CD4-positive, alpha-beta memory T cell (primary cell): ENCODE results near the gene VSIG10L2. TPM values are rescaled to one million over a fixed set of nuclear protein-coding genes. Genes with fewer than 3 reads are reported as not detected.
A peak's percentile ranks its signal among the peaks of the same experiment; 100 is the strongest.
"Not testable (repeated sequence)": the region's sequence is repeated elsewhere in the genome, so short reads cannot be mapped to it uniquely, and the experiment has no call there.

Experiments used
- CTCF ChIA-PET: fragments of 350-600 bp; sonication (Branson Sonifier 250); formaldehyde crosslinking; loops from one replicate; lab custom pipeline; 2021; ENCODE audit warnings: inconsistent platforms; ENCODE audit not compliant: partially characterized antibody; lab: Charles Lee
- POLR2A ChIA-PET: fragments of 350-600 bp; sonication (Branson Sonifier 250); formaldehyde crosslinking; loops from one replicate; lab custom pipeline; 2021; ENCODE audit not compliant: partially characterized antibody; lab: Charles Lee
- DNase-seq, 5 donors: peaks; one replicate each; pipeline versions ENCODE4 v3.0.0 to v3.0.0-alpha.2; 2020 to 2022; ENCODE audit warnings: mixed read lengths in 1 of 5
- H3K27ac ChIP-seq: one replicate; pipeline ENCODE4 v1.7.0; 2013; ENCODE audit warnings: low read depth, low read length
- H3K27me3 ChIP-seq: 2 replicates; pipeline ENCODE4 v1.7.0; 2013; ENCODE audit warnings: mild to moderate bottlenecking, low read length, moderate library complexity; ENCODE audit not compliant: insufficient read depth
- H3K36me3 ChIP-seq: 2 replicates; pipeline ENCODE4 v1.7.0; 2013; ENCODE audit warnings: mild to moderate bottlenecking, low read length, moderate library complexity; ENCODE audit not compliant: insufficient read depth
- H3K4me1 ChIP-seq: 2 replicates; pipeline ENCODE4 v1.7.0; 2013; ENCODE audit warnings: mild to moderate bottlenecking, low read length, moderate library complexity; ENCODE audit not compliant: insufficient read depth
- H3K4me3 ChIP-seq, 2 donors: one replicate each; pipeline ENCODE4 v1.7.0; 2013; ENCODE audit warnings: low read length in 2 of 2, mild to moderate bottlenecking in 1 of 2
- H3K9me3 ChIP-seq, 2 donors: one replicate each; pipeline ENCODE4 v1.7.0; 2013; ENCODE audit warnings: low read length in 2 of 2, control low read depth in 1 of 2; ENCODE audit not compliant: control insufficient read depth in 1 of 2
- H3K27ac Mint-ChIP-seq, 7 donors: one replicate each; pipeline ENCODE4 v1.8.0; 2020 to 2021; ENCODE audit warnings: mixed read lengths in 7 of 7, mild to moderate bottlenecking in 6 of 7, inconsistent platforms in 3 of 7, moderate library complexity in 3 of 7
- H3K27me3 Mint-ChIP-seq, 2 donors: one replicate each; pipeline ENCODE4 v1.8.0; 2020 to 2021; ENCODE audit warnings: mixed read lengths in 2 of 2
- H3K36me3 Mint-ChIP-seq, 2 donors: one replicate each; pipeline ENCODE4 v1.8.0; 2020 to 2021; ENCODE audit warnings: mixed read lengths in 2 of 2, inconsistent platforms in 1 of 2, mild to moderate bottlenecking in 1 of 2
- H3K4me1 Mint-ChIP-seq, 4 donors: one replicate each; pipeline ENCODE4 v1.8.0; 2020 to 2021; ENCODE audit warnings: mixed read lengths in 4 of 4, mild to moderate bottlenecking in 1 of 4
- H3K4me3 Mint-ChIP-seq, 8 donors: one replicate each; pipeline ENCODE4 v1.8.0; 2020 to 2021; ENCODE audit warnings: mixed read lengths in 8 of 8, mild to moderate bottlenecking in 7 of 8, moderate library complexity in 6 of 8, inconsistent platforms in 3 of 8
- H3K9me3 Mint-ChIP-seq, 8 donors: one replicate each; pipeline ENCODE4 v1.8.0; 2020 to 2021; ENCODE audit warnings: mixed read lengths in 8 of 8, mild to moderate bottlenecking in 5 of 8, inconsistent platforms in 3 of 8, moderate library complexity in 1 of 8
- intact Hi-C: fragments of 100-400 bp; cut with micrococcal nuclease; formaldehyde crosslinking; loops from one replicate; pipeline ENCODE4 v1.15.1; 2023
- polyA plus RNA-seq, 2 donors: library from polyadenylated mRNA; unstranded; fragments of 300-500 nt; fragmentation: Illumina TruSeq; gene quantifications; one replicate each; pipeline ENCODE4 v1.2.3, GENCODE V29; 2021
- total RNA-seq, 2 experiments: library from RNA; stranded (reverse); gene quantifications; one replicate each; pipeline ENCODE4 v1.2.3, GENCODE V29; 2021

The VSIG10L2 gene
- total and polyA plus RNA-seq, 4 experiments from 2014 or later: not detected

- Histone ChIP-seq H3K4me3 (no peak overlapping the region), H3K36me3 (no peaks in the 10 kb centered on the region), H3K9me3 (no peaks in the 10 kb centered on the region), H3K4me1 (no peaks in the 10 kb centered on the region), H3K27me3 (no peaks in the 10 kb centered on the region), H3K27ac (no peak overlapping the region)
- no peaks in the 10 kb centered on the region for H3K4me1 Mint-ChIP-seq
- no peak overlapping the region for H3K27ac Mint-ChIP-seq
- intact Hi-C loops: no loop called here
- ChIA-PET POLR2A (no interaction called here), CTCF (no interaction called here)
- no peaks in the 10 kb centered on the region for H3K27me3 Mint-ChIP-seq
- DNase-seq: no peak
- no peaks in the 10 kb centered on the region for H3K9me3 Mint-ChIP-seq
- peaks cover 0 to 10% of the 10 kb centered on the region in 2 donors for H3K36me3 Mint-ChIP-seq
- no peak overlapping the region for H3K4me3 Mint-ChIP-seq
Observed at GRCh38 chr11:125979511-125979910, 33.7 kb downstream of the VSIG10L2 start.

- H3K4me3 ChIP-seq: no peak overlapping the region
- Mint-ChIP-seq H3K4me1 (no peaks in the 10 kb centered on the region), H3K9me3 (no peaks in the 10 kb centered on the region), H3K27ac (peak overlapping the region in 1 of 7 donors; percentile 16), H3K4me3 (peak overlapping the region in 2 of 8 donors; percentile 19 to 52), H3K27me3 (no peaks in the 10 kb centered on the region), H3K36me3 (peaks cover 0 to 13% of the 10 kb centered on the region in 2 donors)
- POLR2A ChIA-PET: no interaction called here
- H3K36me3 ChIP-seq: no peaks in the 10 kb centered on the region
- no peaks in the 10 kb centered on the region for H3K9me3 ChIP-seq
- intact Hi-C loops: no loop called here
- CTCF ChIA-PET: no interaction called here
- H3K27ac ChIP-seq: no peak overlapping the region
- H3K27me3 ChIP-seq: no peaks in the 10 kb centered on the region
- DNase-seq: no peak
- no peaks in the 10 kb centered on the region for H3K4me1 ChIP-seq
Observed at GRCh38 chr11:125980436-125980835, 34.6 kb downstream of the VSIG10L2 start.

DNA sequence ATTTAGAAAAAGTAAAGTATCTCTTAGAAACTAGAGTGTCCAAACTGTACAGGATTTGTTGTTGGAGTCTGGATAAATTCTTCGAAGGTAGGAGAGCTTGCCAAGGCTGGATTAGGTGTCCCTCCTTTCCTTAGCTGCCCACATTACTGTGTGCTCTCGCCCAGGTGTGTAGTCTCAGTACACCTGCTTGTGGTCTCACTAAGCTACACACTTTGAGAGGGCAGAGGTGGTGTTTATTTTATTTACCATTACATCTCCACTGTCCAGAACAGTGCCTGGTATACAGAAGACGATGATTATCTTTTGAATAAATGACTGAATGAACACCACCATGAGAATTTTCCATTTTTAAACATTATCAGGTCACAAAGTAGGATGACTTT, 36.5 kb downstream of the VSIG10L2 start:
- POLR2A ChIA-PET: no interaction called here
- H3K4me3 Mint-ChIP-seq: no peak overlapping the region

GRCh38 chr11:125985956-125986355, 40.1 kb downstream of the VSIG10L2 start:
- not testable (repeated sequence) for H3K27ac Mint-ChIP-seq, H3K9me3 Mint-ChIP-seq

More for the DNA sequence above, 36.5 kb downstream of the VSIG10L2 start:
- Histone ChIP-seq H3K27ac (no peak overlapping the region), H3K4me3 (no peak overlapping the region), H3K27me3 (no peaks in the 10 kb centered on the region), H3K4me1 (no peaks in the 10 kb centered on the region), H3K9me3 (no peaks in the 10 kb centered on the region), H3K36me3 (no peaks in the 10 kb centered on the region)
- Mint-ChIP-seq H3K4me1 (no peaks in the 10 kb centered on the region), H3K9me3 (no peaks in the 10 kb centered on the region), H3K27me3 (no peaks in the 10 kb centered on the region), H3K36me3 (peaks cover 0 to 16% of the 10 kb centered on the region in 2 donors), H3K27ac (no peak overlapping the region)
- intact Hi-C loops: no loop called here
- no peak for DNase-seq
- CTCF ChIA-PET: no interaction called here

GRCh38 chr11:125987066-125987641, 41.3 kb downstream of the VSIG10L2 start:
- no peak overlapping the region for H3K4me3 ChIP-seq
- Mint-ChIP-seq H3K27me3 (no peaks in the 10 kb centered on the region), H3K9me3 (no peaks in the 10 kb centered on the region), H3K4me3 (no peak overlapping the region), H3K27ac (no peak overlapping the region), H3K4me1 (no peaks in the 10 kb centered on the region), H3K36me3 (peaks cover 0 to 9% of the 10 kb centered on the region in 2 donors)
- ChIA-PET CTCF (interaction anchor here (1.4 kb wide), 1 partner anchor 10 kb away, joined by 3 read pairs; no protein-coding TSS in a partner anchor), POLR2A (no interaction called here)
- intact Hi-C loops: no loop called here
- H3K36me3 ChIP-seq: no peaks in the 10 kb centered on the region
- no peaks in the 10 kb centered on the region for H3K9me3 ChIP-seq
- no peak overlapping the region for H3K27ac ChIP-seq
- no peaks in the 10 kb centered on the region for H3K27me3 ChIP-seq
- DNase-seq: no peak
- no peaks in the 10 kb centered on the region for H3K4me1 ChIP-seq

More at GRCh38 chr11:125985956-125986355, 40.1 kb downstream of the VSIG10L2 start:
- H3K27ac ChIP-seq, intact Hi-C loops, H3K27me3 ChIP-seq, H3K9me3 ChIP-seq, H3K4me1 ChIP-seq, H3K36me3 ChIP-seq, H3K4me1 Mint-ChIP-seq, POLR2A ChIA-PET, CTCF ChIA-PET, DNase-seq, H3K4me3 ChIP-seq, H3K27me3 Mint-ChIP-seq: not testable (repeated sequence)
- peaks cover 0 to 16% of the 10 kb centered on the region in 2 donors for H3K36me3 Mint-ChIP-seq
- peak overlapping the region in 1 of 8 donors; percentile 56 for H3K4me3 Mint-ChIP-seq

- no peaks in the 10 kb centered on the region for H3K27me3 Mint-ChIP-seq
- no peaks in the 10 kb centered on the region for H3K4me1 Mint-ChIP-seq
Observed at GRCh38 chr11:125990244-125990643, 44.4 kb downstream of the VSIG10L2 start.

GRCh38 chr11:125992893-125993292, 47.0 kb downstream of the VSIG10L2 start:
- Histone ChIP-seq H3K27ac (no peak overlapping the region), H3K27me3 (no peaks in the 10 kb centered on the region), H3K4me1 (no peaks in the 10 kb centered on the region), H3K36me3 (no peaks in the 10 kb centered on the region), H3K4me3 (no peak overlapping the region), H3K9me3 (no peaks in the 10 kb centered on the region)
- intact Hi-C loops: no loop called here
- ChIA-PET POLR2A (no interaction called here), CTCF (no interaction called here)
- Mint-ChIP-seq H3K27ac (no peak overlapping the region), H3K9me3 (no peaks in the 10 kb centered on the region), H3K36me3 (peaks cover 0 to 13% of the 10 kb centered on the region in 2 donors), H3K27me3 (no peaks in the 10 kb centered on the region), H3K4me3 (no peak overlapping the region), H3K4me1 (peaks cover 0 to 1% (median 0%) of the 10 kb centered on the region in 4 donors)
- no peak for DNase-seq

More at GRCh38 chr11:125990244-125990643, 44.4 kb downstream of the VSIG10L2 start:
- no peaks in the 10 kb centered on the region for H3K9me3 Mint-ChIP-seq
- ChIA-PET CTCF (no interaction called here), POLR2A (no interaction called here)
- no peak overlapping the region for H3K27ac Mint-ChIP-seq
- no peak overlapping the region for H3K4me3 ChIP-seq
- no peak overlapping the region for H3K27ac ChIP-seq
- no peak for DNase-seq
- no peaks in the 10 kb centered on the region for H3K27me3 ChIP-seq
- intact Hi-C loops: no loop called here
- no peak overlapping the region for H3K4me3 Mint-ChIP-seq
- no peaks in the 10 kb centered on the region for H3K9me3 ChIP-seq
- H3K36me3 ChIP-seq: no peaks in the 10 kb centered on the region
- peaks cover 0 to 12% of the 10 kb centered on the region in 2 donors for H3K36me3 Mint-ChIP-seq
- H3K4me1 ChIP-seq: no peaks in the 10 kb centered on the region
